ENCODE measurements around the gene MPEG1. TPM values are rescaled to one million over a fixed set of nuclear protein-coding genes. Genes with fewer than 3 reads are reported as not detected.

The MPEG1 gene
- total and polyA plus RNA-seq, 9 of the 15 experiments (the other 6 are each of a cell fraction or from before 2014, with no cell fraction given), result 0.07 TPM; not detected in 8

- Histone ChIP-seq H3K4me3 (no peak overlapping the region), H3K9me1 (ENCODE audit: control insufficient read depth, insufficient read depth, low read length) (no peaks in the 10 kb centered on the region), H3K4me1 (replicated peaks in 1 of 2; ENCODE audit: control insufficient read depth in 2 of 2, insufficient read depth in 2 of 2, low read length in 2 of 2) (no peaks in the 10 kb centered on the region), H3K36me3 (ENCODE audit: control insufficient read depth, insufficient read depth, low read length) (no peaks in the 10 kb centered on the region), H3K79me2 (ENCODE audit: control insufficient read depth, insufficient read depth, low read length) (no peaks in the 10 kb centered on the region), H4K20me1 (replicated peaks; ENCODE audit: control insufficient read depth, insufficient read depth, low read length) (no peaks in the 10 kb centered on the region), H3K27me3 (ENCODE audit: control insufficient read depth in 2 of 2, insufficient read depth in 2 of 2, low read length in 2 of 2) (peaks cover 2 to 45% of the 10 kb centered on the region in 2 experiments; a peak in 4 of 5 replicates), H3K27ac (ENCODE audit: extremely low read depth, low read depth, low read length) (no peak overlapping the region), H2AFZ (ENCODE audit: low read depth, low read length) (no peak overlapping the region), H3K9me3 (replicated peaks; ENCODE audit: control insufficient read depth, insufficient read depth, low read depth, low read length) (no peaks in the 10 kb centered on the region), H3K9ac (ENCODE audit: insufficient read depth in 1 of 2, low read depth in 2 of 2, low read length in 2 of 2) (no peak overlapping the region), H3K4me2 (ENCODE audit: insufficient read depth, low read length) (no peak overlapping the region)
- TF ChIP-seq ZNF212 (CRISPR knock-in tag; IDR thresholded peaks at IDR 0.05), result no peak
- TF ChIP-seq SMARCA4 (IDR thresholded peaks at IDR 0.05), result no peak
- TF ChIP-seq ATF7 (IDR thresholded peaks at IDR 0.05), result no peak
- 3% methylated on average over 4 of the region's 4 CpGs for WGBS (ENCODE audit: insufficient coverage, low coverage, missing lambda C conversion rate)
- in situ Hi-C loops (cut with MboI), result loop anchor here (25.0 kb wide), 1 partner anchor 496 kb away; no protein-coding TSS in a partner anchor
- intact Hi-C loops (cut with micrococcal nuclease), result no loop called here
- ChIA-PET CTCF (ENCODE audit: low intra/inter-chr PET ratio) (no interaction called here), POLR2A (no interaction called here)
- no TSS peak for BruUV-seq (replicated peaks)
- DNase-seq (ENCODE audit: extremely low read depth in 1 of 4, low spot score in 3 of 4) (no peak), ATAC-seq (no peak), FAIRE-seq (no peak)
Measured at GRCh38 chr11:59191095-59191494, 21.6 kb downstream of the MPEG1 start.

GRCh38 chr11:59189986-59190385, 22.7 kb downstream of the MPEG1 start:
- Histone ChIP-seq H2AFZ (ENCODE audit: low read depth, low read length) (no peak overlapping the region), H3K4me1 (replicated peaks in 1 of 2; ENCODE audit: control insufficient read depth in 2 of 2, insufficient read depth in 2 of 2, low read length in 2 of 2) (no peaks in the 10 kb centered on the region), H3K79me2 (ENCODE audit: control insufficient read depth, insufficient read depth, low read length) (no peaks in the 10 kb centered on the region), H3K4me2 (ENCODE audit: insufficient read depth, low read length) (no peak overlapping the region), H3K9ac (ENCODE audit: insufficient read depth in 1 of 2, low read depth in 2 of 2, low read length in 2 of 2) (no peak overlapping the region), H3K9me1 (ENCODE audit: control insufficient read depth, insufficient read depth, low read length) (no peaks in the 10 kb centered on the region), H3K27ac (ENCODE audit: extremely low read depth, low read depth, low read length) (no peak overlapping the region), H3K4me3 (no peak overlapping the region), H3K27me3 (ENCODE audit: control insufficient read depth in 2 of 2, insufficient read depth in 2 of 2, low read length in 2 of 2) (peaks cover 2 to 46% of the 10 kb centered on the region in 2 experiments; a peak in 4 of 5 replicates), H3K9me3 (replicated peaks; ENCODE audit: control insufficient read depth, insufficient read depth, low read depth, low read length) (no peaks in the 10 kb centered on the region), H4K20me1 (replicated peaks; ENCODE audit: control insufficient read depth, insufficient read depth, low read length) (no peaks in the 10 kb centered on the region), H3K36me3 (ENCODE audit: control insufficient read depth, insufficient read depth, low read length) (no peaks in the 10 kb centered on the region)
- ATAC-seq, result no peak
- no TSS peak for BruUV-seq (replicated peaks)
- CTCF ChIA-PET (ENCODE audit: low intra/inter-chr PET ratio), result no interaction called here
- in situ Hi-C loops (cut with MboI) (loop anchor here (25.0 kb wide), 1 partner anchor 497 kb away; no protein-coding TSS in a partner anchor), intact Hi-C loops (cut with micrococcal nuclease) (no loop called here)
- DNase-seq (ENCODE audit: extremely low read depth in 1 of 4, low spot score in 3 of 4), result no peak
- 0% methylated on average over 4 of the region's 4 CpGs for WGBS (ENCODE audit: insufficient coverage, low coverage, missing lambda C conversion rate)
- POLR2A ChIA-PET, result no interaction called here
- no peak for FAIRE-seq
- TF ChIP-seq ZNF668 (CRISPR knock-in tag; IDR thresholded peaks at IDR 0.05) (no peak), LARP7 (IDR thresholded peaks at IDR 0.05) (no peak), FOXK1 (CRISPR knock-in tag; IDR thresholded peaks at IDR 0.05; ENCODE audit: borderline replicate concordance) (no peak), ZNF263 (CRISPR knock-in tag; IDR thresholded peaks at IDR 0.05; ENCODE audit: borderline replicate concordance) (no peak), ZNF197 (CRISPR knock-in tag; IDR thresholded peaks at IDR 0.05; ENCODE audit: low read depth) (no peak), SREBF1 (IDR thresholded peaks at IDR 0.05; ENCODE audit: borderline replicate concordance, low read depth, low read length) (no peak), EHMT2 (IDR thresholded peaks at IDR 0.05) (no peak), ETV6 (IDR thresholded peaks at IDR 0.05; ENCODE audit: borderline replicate concordance in 1 of 2, low read depth in 2 of 2, low read length in 1 of 2) (no peak), ETV6 (CRISPR knock-in tag; IDR thresholded peaks at IDR 0.05; ENCODE audit: borderline replicate concordance) (no peak), BRCA1 (IDR thresholded peaks at IDR 0.05) (no peak), BRCA1 (CRISPR knock-in tag; IDR thresholded peaks at IDR 0.05) (no peak), ZBTB9 (CRISPR knock-in tag; IDR thresholded peaks at IDR 0.05) (no peak), YY1 (IDR thresholded peaks at IDR 0.05; ENCODE audit: borderline replicate concordance in 1 of 3, control insufficient read depth in 1 of 3, extremely low read depth in 1 of 3, insufficient read depth in 3 of 3, insufficient read length in 1 of 3, insufficient replicate concordance in 2 of 3, low read depth in 1 of 3, low read length in 2 of 3) (no peak), NR3C1 (CRISPR knock-in tag; IDR thresholded peaks at IDR 0.05) (no peak), ZZZ3 (IDR thresholded peaks at IDR 0.05) (no peak)
